Activated CD8-positive, alpha-beta T cell treated with anti-CD3 and anti-CD28 coated beads for 36 hours (primary cell): ENCODE results near the gene CD163L1. TPM values are rescaled to one million over a fixed set of nuclear protein-coding genes. Genes with fewer than 3 reads are reported as not detected.

ENCODE experiments used
- ATAC-seq: fragments of 200-7000 bp; cut with Tn5 transposase; one replicate; pipeline ENCODE4 v1.10.0; 2021; ENCODE audit warnings: mild to moderate bottlenecking, moderate library complexity
- CTCF ChIA-PET: fragments of 350-600 bp; sonication (Branson Sonifier 250); formaldehyde crosslinking; loops from one replicate; lab custom pipeline; 2021; ENCODE audit warnings: antibody characterized with exemption; lab: Charles Lee
- POLR2A ChIA-PET: fragments of 350-600 bp; sonication (Branson Sonifier 250); formaldehyde crosslinking; loops from one replicate; lab custom pipeline; 2021; ENCODE audit warnings: antibody characterized with exemption; lab: Charles Lee
- DNase-seq: peaks from one replicate; pipeline ENCODE4 v3.0.0-alpha.2; 2020
- H3K27ac Mint-ChIP-seq: one replicate; pipeline ENCODE4 v1.8.0; 2021; ENCODE audit warnings: mild to moderate bottlenecking, mixed read lengths
- H3K27me3 Mint-ChIP-seq: one replicate; pipeline ENCODE4 v1.8.0; 2021; ENCODE audit warnings: mixed read lengths
- H3K36me3 Mint-ChIP-seq: one replicate; pipeline ENCODE4 v1.8.0; 2021; ENCODE audit warnings: low read depth, mixed read lengths
- H3K4me1 Mint-ChIP-seq: one replicate; pipeline ENCODE4 v1.8.0; 2021; ENCODE audit warnings: low read depth, mixed read lengths
- H3K4me3 Mint-ChIP-seq: one replicate; pipeline ENCODE4 v1.8.0; 2021; ENCODE audit warnings: mild to moderate bottlenecking, moderate library complexity, mixed read lengths
- H3K9me3 Mint-ChIP-seq: one replicate; pipeline ENCODE4 v1.8.0; 2021; ENCODE audit warnings: mixed read lengths
- CTCF ChIP-seq: fragments of 200-600 bp; IDR thresholded peaks from one replicate; pipeline ENCODE4 v1.8.0; 2022; ENCODE audit warnings: antibody characterized with exemption, mild to moderate bottlenecking
- intact Hi-C: fragments of 100-400 bp; cut with micrococcal nuclease; formaldehyde crosslinking; loops from one replicate; pipeline ENCODE4 v1.10.0; 2022
- total RNA-seq, 2 experiments: library from RNA; stranded (reverse); gene quantifications; one replicate each; pipeline ENCODE4 v1.2.3, GENCODE V29; 2021

The CD163L1 gene
- total RNA-seq, 2 experiments from 2014 or later: not detected

GRCh38 chr12:7327918-7328317, 116.0 kb downstream of the CD163L1 start:
- H3K4me3 Mint-ChIP-seq: no peak overlapping the region
- DNase-seq: no peak
- ChIA-PET CTCF (no interaction called here), POLR2A (no interaction called here)
- intact Hi-C loops: no loop called here
- H3K4me1 Mint-ChIP-seq: no peaks in the 10 kb centered on the region
- no peaks in the 10 kb centered on the region for H3K36me3 Mint-ChIP-seq
- peaks cover 2% of the 10 kb centered on the region for H3K9me3 Mint-ChIP-seq
- H3K27ac Mint-ChIP-seq: no peak overlapping the region
- ATAC-seq: no peak
- peaks cover 5% of the 10 kb centered on the region for H3K27me3 Mint-ChIP-seq
- TF ChIP-seq CTCF: no peak

- no peaks in the 10 kb centered on the region for H3K36me3 Mint-ChIP-seq
- no peak for ATAC-seq
- no peak for TF ChIP-seq CTCF
- no peaks in the 10 kb centered on the region for H3K9me3 Mint-ChIP-seq
- POLR2A ChIA-PET: no interaction called here
- H3K4me1 Mint-ChIP-seq: no peaks in the 10 kb centered on the region
- H3K4me3 Mint-ChIP-seq: no peak overlapping the region
- DNase-seq: no peak
- H3K27ac Mint-ChIP-seq: no peak overlapping the region
- no peaks in the 10 kb centered on the region for H3K27me3 Mint-ChIP-seq
- CTCF ChIA-PET: no interaction called here
- intact Hi-C loops: no loop called here
Measured at GRCh38 chr12:7324176-7324575, 119.8 kb downstream of the CD163L1 start.

- no peak for DNase-seq
- ATAC-seq: no peak
- no peaks in the 10 kb centered on the region for H3K27me3 Mint-ChIP-seq
- H3K36me3 Mint-ChIP-seq: no peaks in the 10 kb centered on the region
- intact Hi-C loops: no loop called here
- H3K4me3 Mint-ChIP-seq: no peak overlapping the region
- no peaks in the 10 kb centered on the region for H3K4me1 Mint-ChIP-seq
- no peaks in the 10 kb centered on the region for H3K9me3 Mint-ChIP-seq
- POLR2A ChIA-PET: no interaction called here
- H3K27ac Mint-ChIP-seq: no peak overlapping the region
- no peak for TF ChIP-seq CTCF
- CTCF ChIA-PET: interaction anchor here (1.0 kb wide), 1 partner anchor 12 kb away, joined by 3 read pairs; no protein-coding TSS in a partner anchor
Measured at GRCh38 chr12:7322599-7322998, 121.4 kb downstream of the CD163L1 start.

- no peak for TF ChIP-seq CTCF
- no peak overlapping the region for H3K27ac Mint-ChIP-seq
- intact Hi-C loops: no loop called here
- H3K4me1 Mint-ChIP-seq: no peaks in the 10 kb centered on the region
- no peaks in the 10 kb centered on the region for H3K9me3 Mint-ChIP-seq
- DNase-seq: no peak
- POLR2A ChIA-PET: no interaction called here
- ATAC-seq: no peak
- no peaks in the 10 kb centered on the region for H3K27me3 Mint-ChIP-seq
- no peaks in the 10 kb centered on the region for H3K36me3 Mint-ChIP-seq
- CTCF ChIA-PET: interaction anchor here (1.0 kb wide), 1 partner anchor 11 kb away, joined by 3 read pairs; no protein-coding TSS in a partner anchor
- no peak overlapping the region for H3K4me3 Mint-ChIP-seq
Measured at GRCh38 chr12:7321624-7322023, 122.3 kb downstream of the CD163L1 start.

- POLR2A ChIA-PET: no interaction called here
- intact Hi-C loops: no loop called here
Measured at GRCh38 chr12:7319930-7320329, 124.0 kb downstream of the CD163L1 start.

More at GRCh38 chr12:7319930-7320329, 124.0 kb downstream of the CD163L1 start:
- Mint-ChIP-seq H3K4me3 (no peak overlapping the region), H3K36me3 (no peaks in the 10 kb centered on the region), H3K9me3 (no peaks in the 10 kb centered on the region), H3K4me1 (no peaks in the 10 kb centered on the region), H3K27ac (no peak overlapping the region), H3K27me3 (no peaks in the 10 kb centered on the region)
- ATAC-seq (no peak), DNase-seq (no peak)
- no peak for TF ChIP-seq CTCF
- CTCF ChIA-PET: interaction anchor here (0.8 kb wide), 1 partner anchor 141 kb away, joined by 3 read pairs; no protein-coding TSS in a partner anchor
